Stomach (tissue), 4 donors: ENCODE measurements around the gene ZNF614.

ENCODE experiments used
- EP300 ChIP-seq: sonication (generic); formaldehyde crosslinking; IDR thresholded peaks from one replicate; pipeline ENCODE4 v1.6.1; 2017; ENCODE audit warnings: antibody characterized with exemption
- POLR2A ChIP-seq, 4 donors: fragments of 450-650 bp; IDR thresholded peaks; one replicate each; pipeline ENCODE4 v1.6.1; 2016; ENCODE audit warnings: antibody characterized with exemption in 4 of 4, control low read depth in 2 of 4, mild to moderate bottlenecking in 1 of 4, moderate library complexity in 1 of 4
- TF ChIP-seq, protein P1 (sequence below), 7 experiments: fragments of 450-650 bp in 4 of 7; fragments of 200-600 bp in 3 of 7; sonication (generic) in 3 of 7; IDR thresholded peaks; one replicate each; pipeline ENCODE4 v1.5.1; 2016 to 2019; ENCODE audit warnings: antibody characterized with exemption in 7 of 7, control low read depth in 2 of 7, mild to moderate bottlenecking in 1 of 7

DNA sequence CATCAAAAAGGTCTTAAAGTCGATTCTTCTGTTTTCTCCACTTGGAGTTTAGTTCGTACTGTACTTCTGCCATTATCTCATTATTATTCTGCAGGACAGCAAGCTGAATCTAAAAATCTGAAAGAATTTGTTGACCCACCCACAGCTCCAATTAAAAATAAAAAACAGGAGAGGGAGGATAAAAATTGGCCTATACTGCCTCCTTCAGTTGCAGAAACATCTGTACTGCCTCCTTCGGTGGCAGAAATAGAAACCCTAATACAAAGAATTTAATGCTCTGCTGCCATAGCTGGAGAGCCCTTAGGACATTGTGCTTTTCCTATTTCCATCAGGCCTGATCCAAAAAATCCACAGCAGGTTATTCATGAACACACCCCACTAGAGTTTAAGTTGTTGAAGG lies 51.3 kb downstream of the ZNF614 start:
- TF ChIP-seq, protein P1, sequence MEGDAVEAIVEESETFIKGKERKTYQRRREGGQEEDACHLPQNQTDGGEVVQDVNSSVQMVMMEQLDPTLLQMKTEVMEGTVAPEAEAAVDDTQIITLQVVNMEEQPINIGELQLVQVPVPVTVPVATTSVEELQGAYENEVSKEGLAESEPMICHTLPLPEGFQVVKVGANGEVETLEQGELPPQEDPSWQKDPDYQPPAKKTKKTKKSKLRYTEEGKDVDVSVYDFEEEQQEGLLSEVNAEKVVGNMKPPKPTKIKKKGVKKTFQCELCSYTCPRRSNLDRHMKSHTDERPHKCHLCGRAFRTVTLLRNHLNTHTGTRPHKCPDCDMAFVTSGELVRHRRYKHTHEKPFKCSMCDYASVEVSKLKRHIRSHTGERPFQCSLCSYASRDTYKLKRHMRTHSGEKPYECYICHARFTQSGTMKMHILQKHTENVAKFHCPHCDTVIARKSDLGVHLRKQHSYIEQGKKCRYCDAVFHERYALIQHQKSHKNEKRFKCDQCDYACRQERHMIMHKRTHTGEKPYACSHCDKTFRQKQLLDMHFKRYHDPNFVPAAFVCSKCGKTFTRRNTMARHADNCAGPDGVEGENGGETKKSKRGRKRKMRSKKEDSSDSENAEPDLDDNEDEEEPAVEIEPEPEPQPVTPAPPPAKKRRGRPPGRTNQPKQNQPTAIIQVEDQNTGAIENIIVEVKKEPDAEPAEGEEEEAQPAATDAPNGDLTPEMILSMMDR (IDR thresholded peaks at IDR 0.05) = no peak
- TF ChIP-seq EP300 = no peak
- no peak for TF ChIP-seq POLR2A (IDR thresholded peaks at IDR 0.05)
